Middle frontal gyrus (tissue), 1 donor: ENCODE measurements around the gene ZFAND2A.
"Not testable (repeated sequence)": the region's sequence is repeated elsewhere in the genome, so short reads cannot be mapped to it uniquely, and the experiment has no call there.

Source experiments
- DNase-seq: peaks from one replicate; pipeline ENCODE4 v3.0.0-alpha.2; 2015; ENCODE audit warnings: low spot score; ENCODE audit errors: extremely low spot score

Gene ZFAND2A

DNA sequence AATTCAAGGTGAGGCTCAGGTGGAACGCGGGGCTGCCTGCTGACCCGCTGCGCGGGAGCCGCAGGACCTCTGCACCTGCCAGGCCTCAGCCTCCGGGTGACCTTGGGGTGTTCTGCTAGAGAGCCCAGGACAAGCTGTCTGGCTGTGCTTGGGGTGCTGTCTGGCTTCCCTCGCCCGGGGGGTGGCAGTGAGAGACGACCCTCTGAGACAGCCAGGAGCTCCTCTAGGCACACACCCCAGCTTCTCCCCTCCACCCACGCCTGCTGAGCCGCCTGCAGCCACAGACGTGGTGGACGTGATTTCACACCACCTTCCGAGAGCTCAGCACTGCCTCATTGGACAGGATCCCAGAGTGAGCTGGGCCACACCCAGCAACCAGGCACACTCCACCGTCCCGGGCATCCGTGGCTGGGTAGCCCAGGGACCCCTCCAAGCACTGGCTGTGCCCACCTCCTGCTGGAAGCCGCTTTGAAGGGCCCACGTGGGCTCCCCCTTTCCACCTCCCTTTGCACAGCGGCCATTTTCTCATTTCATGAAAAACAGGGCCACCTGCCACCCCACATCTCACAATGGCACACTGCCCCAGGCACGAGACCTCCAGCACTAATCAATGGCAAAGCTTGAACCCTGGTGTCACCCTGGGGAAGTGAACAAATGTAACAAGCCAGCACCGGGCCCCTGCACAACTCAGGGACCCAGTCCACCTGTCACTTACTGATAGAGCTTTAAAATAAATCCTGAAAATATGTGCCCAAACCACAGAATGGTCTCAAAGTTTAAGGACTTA lies 35.0 kb downstream of the ZFAND2A start:
- no peak for DNase-seq

DNA sequence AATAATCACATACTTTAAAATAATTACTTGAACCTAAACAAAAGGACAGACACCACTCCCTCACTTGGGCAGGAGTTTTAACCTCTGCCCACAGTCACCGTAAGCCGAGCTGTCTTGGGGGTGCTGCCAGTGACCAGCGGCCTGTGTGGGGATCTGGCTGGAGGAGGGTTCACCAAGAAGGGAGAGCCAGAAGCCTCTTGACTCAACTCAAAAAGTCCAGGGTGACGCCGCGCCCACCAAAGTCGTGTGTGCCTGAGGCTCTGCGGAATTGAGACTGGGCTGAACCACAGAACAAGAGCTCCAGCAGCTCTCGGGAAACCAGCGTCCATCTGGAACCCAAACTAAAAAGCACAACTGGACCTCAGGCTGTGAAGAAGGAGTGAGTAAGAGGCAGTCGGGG lies 35.8 kb downstream of the ZFAND2A start:
- no peak for DNase-seq

DNA sequence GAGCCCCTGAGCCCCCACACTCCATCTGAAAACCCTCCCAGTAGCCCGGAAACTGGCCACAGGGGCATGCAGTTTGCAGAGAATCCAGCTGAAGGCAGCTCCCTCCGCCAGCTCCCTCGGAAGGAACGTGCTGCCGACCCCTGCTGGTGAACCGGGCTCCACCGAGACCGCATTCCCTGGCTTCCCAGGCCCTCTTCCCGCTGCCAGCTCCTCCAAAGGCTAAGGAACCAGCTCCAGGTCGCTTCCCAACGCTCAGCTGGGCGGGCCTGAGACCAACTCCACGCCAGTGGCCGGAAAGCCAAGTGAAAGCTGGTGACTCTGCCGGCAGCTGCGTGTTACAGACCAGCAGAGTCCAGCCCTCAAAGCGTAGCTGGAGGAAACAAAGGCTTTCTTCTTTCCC lies 36.3 kb downstream of the ZFAND2A start:
- DNase-seq, result peak; percentile 22

DNA sequence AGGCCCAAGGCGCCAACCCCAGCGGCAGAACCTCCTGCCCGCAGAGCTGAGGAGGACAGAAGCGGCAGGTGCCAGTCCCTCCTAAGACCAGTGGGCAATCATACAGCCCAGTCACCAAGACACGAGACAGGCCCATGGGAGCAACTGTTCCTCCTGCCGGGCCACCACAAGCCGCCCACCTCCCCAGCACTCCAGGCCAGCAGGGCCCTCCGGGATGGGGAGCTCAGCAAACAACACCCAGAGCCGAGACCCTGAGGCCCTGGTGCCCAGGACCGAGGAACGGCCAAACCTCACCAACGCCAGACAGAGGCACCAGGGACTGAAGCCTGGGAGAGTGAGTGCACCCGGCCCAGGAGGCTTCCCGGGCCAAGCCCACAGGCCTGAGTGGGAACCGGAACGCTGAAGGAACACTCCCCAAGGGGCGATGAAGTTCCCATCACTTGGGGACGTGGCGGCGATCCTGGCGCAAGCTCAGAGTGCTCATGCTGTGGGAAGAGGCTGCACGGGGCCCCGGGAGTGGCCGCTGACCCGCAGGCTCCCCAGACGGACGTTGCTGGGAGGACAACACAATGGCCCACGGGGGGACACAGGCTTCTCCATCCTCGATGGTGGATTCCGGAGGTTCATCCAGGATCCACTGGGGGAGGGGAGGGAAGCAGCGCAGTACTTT lies 37.0 kb downstream of the ZFAND2A start:
- DNase-seq, result no peak

DNA sequence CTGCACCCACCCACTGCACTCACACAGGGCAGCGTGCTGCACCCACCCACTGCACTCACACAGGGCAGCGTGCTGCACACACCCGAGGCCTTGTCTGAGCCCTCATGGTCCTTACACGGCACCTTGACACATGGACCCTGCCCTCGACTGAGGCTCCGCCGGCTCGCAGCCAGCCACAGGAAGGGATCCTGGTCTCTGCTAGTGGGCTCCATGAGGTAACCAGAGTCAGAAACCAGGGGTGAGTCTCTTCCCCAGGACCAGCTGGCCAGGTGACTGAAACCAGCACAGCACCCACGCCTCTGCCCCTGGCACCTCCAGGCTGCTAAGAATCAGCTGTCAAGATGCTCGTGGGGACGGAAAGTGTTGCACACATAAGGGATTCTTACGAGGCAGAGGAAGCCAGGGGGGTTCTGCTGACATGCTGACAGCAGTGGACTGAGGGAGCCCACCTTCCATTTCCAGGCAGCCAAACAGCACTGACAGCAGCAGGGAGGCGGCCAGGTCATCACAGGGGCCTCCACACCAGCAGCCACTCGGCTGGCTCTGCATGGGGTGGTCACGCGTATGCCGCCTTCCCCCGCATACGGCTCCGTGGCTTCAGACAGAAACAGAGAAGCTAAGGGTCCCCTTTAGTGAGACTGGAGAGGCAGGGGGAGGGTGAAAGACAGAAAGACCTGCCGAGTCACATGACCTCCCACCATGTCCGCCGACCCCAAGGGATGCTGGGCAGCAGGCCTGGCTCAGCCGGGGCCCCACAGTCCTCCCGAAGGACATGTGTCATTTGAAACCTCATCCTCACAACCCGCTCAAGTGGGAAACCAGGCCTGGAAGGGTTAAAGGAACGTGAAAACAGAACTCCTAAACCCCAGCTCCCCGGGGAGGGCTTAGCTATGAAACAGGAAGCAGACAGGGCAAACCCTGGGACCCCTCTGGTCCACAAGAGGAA lies 37.8 kb downstream of the ZFAND2A start:
- no peak for DNase-seq

- no peak for DNase-seq
Observed at GRCh38 chr7:1121476-1121875, 38.5 kb downstream of the ZFAND2A start.

DNA sequence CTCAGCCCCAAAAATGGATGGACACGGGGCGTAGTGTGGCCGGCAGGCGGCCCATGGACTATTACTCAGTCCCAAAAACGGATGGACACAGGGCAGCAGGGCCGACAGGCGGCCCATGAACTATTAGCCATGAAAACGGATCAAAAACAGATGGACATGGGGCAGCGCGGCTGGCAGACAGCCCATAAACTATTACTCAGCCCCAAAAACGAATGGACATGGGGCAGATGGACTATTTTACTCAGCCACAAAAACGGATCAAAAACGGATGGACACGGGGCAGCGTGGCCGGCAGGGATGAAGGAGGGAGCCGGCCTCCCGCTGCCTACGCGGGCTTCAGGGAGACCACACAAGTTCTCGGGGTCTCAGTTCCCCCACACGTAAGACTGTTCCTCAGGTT lies 39.2 kb downstream of the ZFAND2A start:
- no peak for DNase-seq

GRCh38 chr7:1119201-1119600 lies 40.8 kb downstream of the ZFAND2A start:
- no peak for DNase-seq

GRCh38 chr7:1117321-1117928 lies 42.6 kb downstream of the ZFAND2A start:
- DNase-seq, result no peak

DNA sequence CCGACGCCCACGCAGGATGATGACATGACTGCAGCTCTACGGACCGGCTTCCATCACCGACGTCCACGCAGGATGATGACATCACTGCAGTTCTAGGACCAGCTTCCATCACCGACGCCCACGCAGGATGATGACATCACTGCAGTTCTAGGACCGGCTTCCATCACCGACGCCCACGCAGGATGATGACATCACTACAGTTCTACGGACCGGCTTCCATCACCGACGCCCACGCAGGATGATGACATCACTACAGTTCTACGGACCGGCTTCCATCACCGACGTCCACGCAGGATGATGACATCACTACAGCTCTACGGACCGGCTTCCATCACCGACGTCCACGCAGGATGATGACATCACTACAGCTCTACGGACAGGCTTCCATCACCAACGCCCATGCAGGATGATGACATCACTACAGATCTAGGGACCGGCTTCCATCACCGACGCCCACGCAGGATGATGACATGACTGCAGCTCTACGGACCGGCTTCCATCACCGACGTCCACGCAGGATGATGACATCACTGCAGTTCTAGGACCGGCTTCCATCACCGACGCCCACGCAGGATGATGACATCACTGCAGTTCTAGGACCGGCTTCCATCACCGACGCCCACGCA lies 43.5 kb downstream of the ZFAND2A start:
- not testable (repeated sequence) for DNase-seq

DNA sequence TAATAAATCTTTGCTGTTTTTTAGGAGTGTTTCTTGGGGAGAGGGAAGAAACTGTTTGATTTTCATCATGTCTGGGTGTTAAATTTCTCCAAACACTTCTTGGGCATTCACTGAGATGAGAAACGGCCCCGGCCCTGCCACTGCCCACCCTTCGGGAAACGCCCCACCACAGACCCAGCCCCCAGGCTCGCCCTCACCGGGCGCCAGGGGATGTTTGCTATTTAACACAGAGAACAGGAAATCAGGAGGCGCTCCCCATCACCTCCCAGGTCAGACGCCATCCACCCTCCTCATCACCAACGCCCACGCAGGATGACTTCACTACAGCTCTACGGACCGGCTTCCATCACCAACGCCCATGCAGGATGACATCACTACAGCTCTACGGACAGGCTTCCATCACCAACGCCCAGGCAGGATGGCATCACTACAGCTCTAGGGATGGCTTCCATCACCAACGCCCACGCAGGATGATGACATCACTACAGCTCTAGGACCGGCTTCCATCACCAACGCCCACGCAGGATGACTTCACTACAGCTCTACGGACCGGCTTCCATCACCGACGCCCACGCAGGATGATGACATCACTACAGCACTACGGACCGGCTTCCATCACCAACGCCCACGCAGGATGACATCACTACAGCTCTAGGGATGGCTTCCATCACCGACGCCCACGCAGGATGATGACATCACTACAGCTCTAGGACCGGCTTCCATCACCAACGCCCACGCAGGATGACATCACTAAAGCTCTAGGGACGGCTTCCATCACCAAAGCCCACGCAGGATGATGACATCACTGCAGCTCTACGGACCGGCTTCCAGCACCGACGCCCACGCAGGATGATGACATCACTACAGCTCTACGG lies 44.6 kb downstream of the ZFAND2A start:
- DNase-seq, result not testable (repeated sequence)

- DNase-seq, result no peak
Observed at GRCh38 chr7:1114505-1114904, 45.5 kb downstream of the ZFAND2A start.

DNA sequence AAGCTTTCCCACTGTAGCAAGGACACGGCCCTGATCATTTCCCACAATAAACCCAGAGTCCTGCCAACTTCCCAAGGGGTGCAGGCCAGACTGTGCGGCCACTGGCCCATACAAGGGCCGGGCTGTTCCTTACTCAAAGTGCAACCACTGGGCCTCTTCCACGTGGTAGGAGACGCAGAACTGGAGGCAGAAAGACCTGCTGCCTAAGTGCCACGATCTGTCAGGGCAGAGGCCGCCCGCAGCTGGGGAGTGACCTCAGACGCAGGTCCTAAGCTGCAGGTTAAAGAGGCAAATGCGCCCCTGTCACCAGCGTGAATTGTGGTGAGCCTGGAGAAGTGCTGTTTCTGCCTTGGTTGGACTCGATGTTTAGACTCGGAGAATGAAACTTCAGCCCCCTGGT lies 45.9 kb downstream of the ZFAND2A start:
- DNase-seq, result no peak

DNA sequence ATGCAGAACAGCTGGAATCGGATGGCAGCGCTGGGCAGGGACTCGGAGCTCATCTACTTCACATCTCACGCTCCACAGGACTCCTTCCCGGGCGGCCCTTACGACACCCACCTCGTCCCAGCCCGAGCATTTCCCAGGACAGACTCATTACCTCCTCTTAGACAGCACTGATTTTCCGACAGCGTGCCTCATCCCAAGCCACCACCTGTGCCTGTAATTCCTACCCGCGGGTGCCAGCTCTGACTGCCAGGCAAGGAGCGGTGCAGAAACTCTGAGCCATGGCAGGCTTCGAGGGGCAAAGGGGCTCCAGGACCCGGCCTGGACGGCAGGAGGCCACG lies 46.5 kb downstream of the ZFAND2A start:
- DNase-seq, result no peak

DNA sequence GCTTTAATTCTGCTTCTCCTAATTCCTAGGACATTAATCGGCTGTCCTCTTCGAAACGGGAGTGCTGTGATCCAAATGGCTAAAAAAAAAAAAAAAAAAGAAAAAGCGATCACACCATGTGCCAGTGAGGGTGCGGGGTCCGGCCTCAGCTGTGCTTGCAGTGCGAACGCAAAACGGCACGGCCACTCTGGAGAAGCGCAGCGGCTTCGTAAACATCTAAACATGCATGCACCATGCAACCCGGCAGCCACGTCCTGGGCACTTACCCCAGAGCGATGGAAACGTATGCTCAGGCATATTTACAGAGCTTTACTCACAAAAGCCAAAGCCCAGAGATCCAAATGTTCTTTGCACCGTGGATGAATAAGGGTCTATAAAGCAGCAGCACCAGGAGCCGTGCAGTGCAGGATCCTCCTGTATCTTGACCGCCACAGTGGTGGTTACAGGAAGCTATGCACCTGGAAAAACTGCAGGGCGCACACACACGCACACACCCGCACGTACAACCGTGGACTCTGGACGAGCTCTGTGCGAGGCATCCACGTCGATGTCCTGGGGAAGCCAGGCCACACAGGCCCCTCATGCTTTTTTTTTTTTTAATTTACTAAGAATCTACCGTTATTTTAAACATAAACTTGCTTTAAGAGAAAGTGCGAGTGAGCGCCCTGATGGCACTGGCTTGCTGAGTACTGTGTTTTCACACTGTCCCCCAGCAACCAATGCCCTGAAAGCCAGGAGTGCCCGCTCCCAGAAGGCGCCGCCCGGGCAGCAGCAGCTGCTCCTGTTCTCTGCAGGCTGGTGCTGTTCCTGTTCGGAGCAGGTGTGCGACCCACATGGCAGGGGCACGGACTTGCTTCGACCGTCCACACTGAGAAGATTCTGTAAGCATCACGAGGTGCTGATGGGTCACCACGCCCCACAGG lies 47.1 kb downstream of the ZFAND2A start:
- DNase-seq, result no peak

DNA sequence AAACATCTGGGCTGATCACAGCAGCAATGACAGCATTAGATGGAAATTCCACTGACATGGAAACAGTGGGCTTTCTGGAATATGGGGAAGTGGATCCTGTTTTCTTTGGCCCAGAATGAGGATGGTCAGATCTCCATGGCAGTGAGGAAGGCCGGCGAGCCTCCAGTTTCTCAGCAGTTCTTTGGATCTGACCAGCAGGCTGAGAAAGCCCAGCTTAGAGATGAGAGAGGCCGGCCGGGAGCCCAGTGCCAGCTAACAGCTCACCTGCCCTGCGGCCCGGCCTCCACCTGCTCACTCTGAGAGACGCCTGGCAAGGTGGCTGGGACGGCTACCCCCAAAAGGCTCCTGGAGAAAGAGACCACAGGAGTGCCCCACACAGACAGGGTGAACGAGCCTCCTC lies 47.9 kb downstream of the ZFAND2A start:
- DNase-seq, result no peak

- DNase-seq, result no peak
Observed at GRCh38 chr7:1111156-1111555, 48.8 kb downstream of the ZFAND2A start.

DNA sequence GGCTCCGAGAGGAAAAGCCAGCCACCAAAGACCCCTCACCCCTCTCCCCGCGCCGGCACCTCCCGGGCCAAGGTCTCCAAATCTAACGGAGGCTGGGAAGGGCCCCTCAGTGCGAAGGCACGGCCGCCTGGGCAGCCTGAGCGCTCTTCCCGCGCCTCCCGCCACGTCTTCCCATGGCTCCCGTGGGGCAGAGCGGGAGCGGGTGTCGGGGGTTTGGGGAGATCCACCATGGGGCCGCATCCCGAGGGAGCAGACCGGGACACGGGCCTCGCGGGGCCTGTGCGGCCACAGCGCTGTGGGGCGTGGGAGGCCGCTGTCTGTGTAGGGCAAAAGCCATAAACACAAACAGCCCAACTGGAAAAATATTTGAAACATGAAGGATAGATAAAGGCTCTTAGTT lies 49.6 kb downstream of the ZFAND2A start:
- DNase-seq, result no peak
